ENCODE results near the gene TBX1. TPM values are rescaled to one million over a fixed set of nuclear protein-coding genes. Genes with fewer than 3 reads are reported as not detected.
"Not testable (repeated sequence)": the region's sequence is repeated elsewhere in the genome, so short reads cannot be mapped to it uniquely, and the experiment has no call there.

Gene TBX1
- total RNA-seq, 2 donors from 2014 or later = 7.5 to 8.1 TPM

DNA sequence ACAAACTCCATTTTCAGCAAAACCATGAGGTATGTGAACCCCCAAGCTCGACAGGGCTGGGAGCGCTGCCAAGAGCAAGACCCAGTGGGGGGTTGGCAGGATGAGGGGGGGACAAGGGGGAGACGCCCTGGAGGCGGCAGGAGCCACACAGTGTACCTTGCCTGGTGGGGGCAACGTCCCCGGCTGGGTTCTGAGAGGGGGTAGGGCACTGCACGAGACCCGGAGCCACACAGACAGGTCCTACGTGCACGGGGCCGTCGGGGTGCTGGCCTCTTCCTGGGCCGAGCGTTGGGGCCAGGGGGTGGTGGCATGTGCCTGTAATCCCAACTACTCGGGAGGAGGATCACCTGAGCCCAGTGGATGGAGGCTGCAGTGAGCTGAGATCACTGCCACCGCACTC lies 28.8 kb downstream of the TBX1 start:
- DNase-seq (ENCODE audit: low spot score) = no peak
- intact Hi-C loops (cut with DNase I) = no loop called here

- DNase-seq (ENCODE audit: low spot score) = no peak
- intact Hi-C loops (cut with DNase I) = no loop called here
Observed at GRCh38 chr22:19789828-19790227, 29.2 kb downstream of the TBX1 start.

DNA sequence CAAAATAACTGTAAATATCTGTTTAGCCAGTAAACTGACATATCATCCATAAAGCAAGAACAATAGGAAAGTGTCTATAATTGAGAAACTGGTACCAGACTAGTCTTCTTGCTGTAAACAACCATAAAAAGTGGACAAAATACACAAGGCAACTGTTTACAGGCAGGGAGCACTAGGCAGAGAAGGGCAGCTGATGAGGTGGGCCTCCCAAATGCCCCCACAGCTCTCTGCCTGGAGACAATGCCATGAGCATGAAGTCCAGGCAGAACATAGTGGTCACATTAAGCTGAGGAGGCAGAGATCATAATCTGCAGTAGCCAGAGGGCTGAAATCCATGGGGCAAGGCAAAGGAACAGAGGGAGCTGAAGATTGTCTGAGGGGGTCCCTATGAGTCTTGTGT lies 30.7 kb downstream of the TBX1 start:
- intact Hi-C loops (cut with DNase I) = no loop called here
- DNase-seq (ENCODE audit: low spot score) = no peak

- intact Hi-C loops (cut with DNase I) = no loop called here
- DNase-seq (ENCODE audit: low spot score) = no peak
Observed at GRCh38 chr22:19791894-19792293, 31.3 kb downstream of the TBX1 start.

DNA sequence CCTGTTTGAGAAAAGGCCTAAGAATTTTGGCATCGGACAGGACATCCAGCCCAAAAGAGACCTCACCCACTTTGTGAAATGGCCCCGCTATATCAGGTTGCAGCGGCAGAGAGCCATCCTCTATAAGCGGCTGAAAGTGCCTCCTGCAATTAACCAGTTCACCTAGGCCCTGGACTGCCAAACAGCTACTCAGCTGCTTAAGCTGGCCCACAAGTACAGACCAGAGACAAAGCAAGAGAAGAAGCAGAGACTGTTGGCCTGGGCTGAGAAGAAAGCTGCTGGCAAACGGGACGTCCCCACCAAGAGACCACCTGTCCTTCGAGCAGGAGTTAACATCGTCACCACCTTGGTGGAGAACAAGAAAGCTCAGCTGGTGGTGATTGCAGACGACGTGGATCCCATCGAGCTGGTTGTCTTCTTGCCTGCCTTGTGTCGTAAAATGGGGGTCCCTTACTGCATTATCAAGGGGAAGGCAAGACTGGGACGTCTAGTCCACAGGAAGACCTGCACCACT lies 31.9 kb downstream of the TBX1 start:
- DNase-seq (ENCODE audit: low spot score); intact Hi-C loops (cut with DNase I): not testable (repeated sequence)

- intact Hi-C loops (cut with DNase I) = no loop called here
- DNase-seq (ENCODE audit: low spot score) = no peak
Observed at GRCh38 chr22:19793161-19793560, 32.6 kb downstream of the TBX1 start.

DNA sequence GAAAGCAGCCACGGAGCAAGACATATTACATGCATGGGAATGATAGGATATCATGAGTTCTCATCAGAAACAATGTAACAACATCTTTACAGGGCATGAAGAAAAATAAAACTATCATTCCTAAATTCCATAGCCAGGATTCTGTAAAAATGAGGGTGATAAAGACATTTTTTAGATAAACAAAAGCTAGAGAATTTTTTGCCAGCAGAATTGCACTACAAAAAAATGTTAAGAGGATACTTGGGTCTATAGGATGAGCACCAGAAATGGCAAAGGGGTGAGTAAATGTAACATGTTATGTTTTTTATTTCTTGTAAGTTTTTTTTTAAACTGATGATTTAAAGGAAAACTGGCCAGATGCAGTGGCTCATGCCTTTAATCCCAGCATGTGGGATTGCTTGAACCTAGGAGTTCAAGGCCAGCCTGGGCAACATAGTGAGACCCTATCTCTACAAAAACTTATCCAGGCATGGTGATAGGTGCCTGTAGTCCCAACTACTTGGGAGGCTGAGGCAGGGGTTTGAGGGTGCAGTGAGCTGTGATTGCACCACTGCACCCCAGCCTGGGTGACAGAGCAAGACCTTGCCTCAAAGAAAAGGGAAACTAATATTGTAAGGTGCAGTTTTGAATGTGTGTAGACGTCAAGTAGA lies 33.2 kb downstream of the TBX1 start:
- intact Hi-C loops (cut with DNase I) = no loop called here
- DNase-seq (ENCODE audit: low spot score) = no peak

GRCh38 chr22:19795617-19796008 lies 35.0 kb downstream of the TBX1 start:
- no peak for DNase-seq (ENCODE audit: low spot score)
- intact Hi-C loops (cut with DNase I) = no loop called here

DNA sequence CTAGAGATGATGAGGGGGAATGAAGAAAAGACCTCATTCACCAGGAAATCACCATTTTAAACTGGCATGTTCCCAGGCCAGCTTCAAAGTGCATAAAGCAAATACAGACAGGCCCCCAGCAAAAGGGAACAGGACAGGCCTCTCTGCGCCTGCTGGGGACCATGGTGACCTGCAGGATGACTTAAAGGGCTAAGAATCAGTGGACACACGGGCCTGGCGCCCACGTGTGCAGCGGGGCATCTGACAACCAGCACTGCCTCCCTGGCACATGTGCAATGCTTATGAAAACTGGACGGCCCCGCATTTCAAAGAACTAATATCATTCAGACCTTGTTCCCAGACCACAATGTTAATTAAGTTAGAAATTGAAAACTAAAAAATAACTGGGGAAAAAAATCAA lies 35.6 kb downstream of the TBX1 start:
- no peak for DNase-seq (ENCODE audit: low spot score)
- intact Hi-C loops (cut with DNase I) = no loop called here

DNA sequence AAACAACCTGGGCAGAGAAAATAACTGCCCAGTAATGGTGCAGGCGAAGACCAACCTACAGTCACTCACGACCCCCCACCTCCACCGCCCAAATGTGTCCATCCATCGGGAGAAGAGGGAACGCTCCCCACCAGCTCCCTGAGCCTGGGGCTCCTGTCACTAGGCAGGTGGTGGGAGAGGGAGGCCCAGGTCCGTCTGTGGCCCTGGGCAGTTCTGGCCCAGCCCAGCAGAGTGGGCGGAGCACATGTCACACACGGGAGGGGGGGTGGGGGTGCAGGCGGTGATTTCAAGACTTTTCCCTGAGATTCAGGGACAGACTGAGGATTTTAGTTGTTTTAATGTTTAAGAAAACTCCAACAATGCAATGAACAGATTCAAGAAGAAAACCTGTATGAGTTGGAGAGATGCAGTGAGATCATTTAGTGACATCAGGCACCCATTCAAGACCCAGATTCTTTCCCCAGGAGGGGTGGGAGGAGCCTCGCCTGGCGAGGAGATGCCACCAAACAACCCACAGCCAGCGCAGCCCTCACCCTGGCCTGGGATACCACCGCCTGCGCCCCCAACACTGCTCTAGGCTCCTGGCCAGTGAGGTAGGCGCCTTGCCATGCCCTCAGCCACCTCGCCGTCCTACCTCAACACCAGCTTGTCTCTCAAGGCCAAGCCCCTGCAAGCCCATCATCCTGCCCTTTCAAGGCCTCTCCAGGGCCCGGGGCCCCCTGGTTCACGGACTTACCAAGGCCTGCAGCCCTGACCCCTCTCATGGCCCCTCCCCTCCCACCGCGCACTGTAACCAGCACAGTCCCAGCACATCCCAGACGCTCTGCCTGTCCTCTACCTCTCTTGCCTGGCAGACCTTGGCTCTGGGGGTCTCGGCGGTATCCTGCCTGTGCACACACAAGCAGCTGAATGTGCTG lies 36.8 kb downstream of the TBX1 start:
- no peak for DNase-seq (ENCODE audit: low spot score)
- intact Hi-C loops (cut with DNase I) = no loop called here

GRCh38 chr22:19798003-19798665 lies 37.6 kb downstream of the TBX1 start:
- intact Hi-C loops (cut with DNase I) = no loop called here
- no peak for DNase-seq (ENCODE audit: low spot score)

DNA sequence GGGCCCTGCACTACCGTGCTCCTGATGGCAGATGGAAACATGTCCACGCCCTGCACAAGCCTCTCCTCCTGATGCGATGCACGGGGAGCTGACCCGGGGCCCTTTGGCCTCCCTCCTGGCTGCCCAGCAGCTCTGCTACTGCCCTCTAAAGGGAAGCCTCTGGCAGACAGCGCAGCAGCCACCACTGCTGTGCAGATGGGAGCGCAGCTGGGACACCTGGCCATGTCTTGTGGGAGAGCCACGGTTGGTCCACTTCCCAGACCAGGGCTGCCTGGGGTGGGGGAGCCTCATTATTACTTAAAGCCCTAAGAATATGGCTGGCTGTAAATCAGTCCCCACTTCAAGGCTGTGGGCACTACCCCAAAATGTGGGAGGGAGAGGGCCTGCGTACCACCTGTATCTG lies 38.3 kb downstream of the TBX1 start:
- intact Hi-C loops (cut with DNase I) = no loop called here
- no peak for DNase-seq (ENCODE audit: low spot score)

DNA sequence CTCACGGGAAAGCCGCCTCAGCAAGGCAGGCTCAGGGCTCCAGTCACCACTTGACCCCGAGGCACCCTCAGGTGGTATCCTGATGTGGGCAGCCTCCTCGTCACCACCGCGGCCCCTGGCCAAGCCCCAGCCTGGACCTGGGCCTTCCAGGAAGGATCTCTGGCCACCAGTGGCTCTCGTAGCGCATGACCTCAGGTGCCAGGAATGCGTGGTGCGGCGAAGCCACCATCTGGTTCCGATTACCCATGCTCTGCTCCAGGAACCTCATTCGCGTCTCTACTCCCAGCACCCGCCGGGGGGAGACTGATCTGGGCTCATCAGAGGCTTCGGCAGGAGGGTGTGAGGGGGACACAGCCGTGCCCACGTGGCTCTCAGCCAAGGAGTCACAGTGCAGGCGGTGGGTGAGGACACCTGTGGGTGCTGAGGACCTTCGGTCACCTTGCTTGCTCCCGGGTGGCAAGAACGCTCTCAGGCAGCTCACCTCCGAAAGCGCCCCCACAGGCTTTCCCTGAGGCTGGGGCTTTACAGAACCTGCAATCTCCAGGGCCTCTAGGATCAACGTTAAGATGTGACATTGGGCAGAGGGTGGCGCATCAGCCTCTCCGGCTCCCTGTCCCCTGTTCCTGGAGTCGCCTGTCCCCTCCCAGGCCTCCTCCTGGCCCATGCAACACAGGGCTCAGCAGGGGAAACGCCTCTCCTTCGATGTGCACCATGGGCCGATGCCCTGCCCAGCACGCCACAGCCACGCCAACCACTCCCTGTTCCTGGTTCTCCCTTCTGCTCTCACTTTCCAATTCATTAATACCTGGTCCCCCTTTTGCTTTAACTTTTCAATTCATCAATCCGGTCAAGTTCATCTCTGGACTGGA lies 39.0 kb downstream of the TBX1 start:
- DNase-seq (ENCODE audit: low spot score) = peak; percentile 88
- intact Hi-C loops (cut with DNase I) = no loop called here

GRCh38 chr22:19800306-19800705 lies 39.7 kb downstream of the TBX1 start:
- DNase-seq (ENCODE audit: low spot score) = no peak
- intact Hi-C loops (cut with DNase I) = no loop called here

DNA sequence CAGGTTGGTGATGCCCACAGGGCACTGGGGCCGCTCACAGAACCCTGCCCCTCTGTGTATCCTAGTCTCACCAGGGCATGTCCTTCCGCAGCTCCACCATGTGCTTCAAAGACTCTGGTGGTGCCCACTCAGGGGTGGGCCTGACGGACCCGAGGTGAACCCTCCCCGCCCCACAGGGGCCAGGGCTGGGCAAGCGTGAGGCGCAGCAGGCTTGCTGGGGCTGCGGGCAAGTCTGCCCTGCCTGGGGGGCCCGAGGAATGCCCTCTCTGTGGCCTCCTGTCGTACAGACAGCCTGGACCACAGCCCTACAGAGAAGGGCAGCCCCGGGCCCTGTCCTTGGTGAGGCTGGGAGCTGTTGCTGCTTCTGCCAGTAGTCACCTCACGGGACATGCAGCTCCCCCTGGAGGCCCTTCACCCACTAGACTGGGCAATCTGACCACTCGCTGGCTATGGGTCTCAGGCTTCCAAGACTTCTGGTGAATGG lies 40.2 kb downstream of the TBX1 start:
- no peak for DNase-seq (ENCODE audit: low spot score)

DNA sequence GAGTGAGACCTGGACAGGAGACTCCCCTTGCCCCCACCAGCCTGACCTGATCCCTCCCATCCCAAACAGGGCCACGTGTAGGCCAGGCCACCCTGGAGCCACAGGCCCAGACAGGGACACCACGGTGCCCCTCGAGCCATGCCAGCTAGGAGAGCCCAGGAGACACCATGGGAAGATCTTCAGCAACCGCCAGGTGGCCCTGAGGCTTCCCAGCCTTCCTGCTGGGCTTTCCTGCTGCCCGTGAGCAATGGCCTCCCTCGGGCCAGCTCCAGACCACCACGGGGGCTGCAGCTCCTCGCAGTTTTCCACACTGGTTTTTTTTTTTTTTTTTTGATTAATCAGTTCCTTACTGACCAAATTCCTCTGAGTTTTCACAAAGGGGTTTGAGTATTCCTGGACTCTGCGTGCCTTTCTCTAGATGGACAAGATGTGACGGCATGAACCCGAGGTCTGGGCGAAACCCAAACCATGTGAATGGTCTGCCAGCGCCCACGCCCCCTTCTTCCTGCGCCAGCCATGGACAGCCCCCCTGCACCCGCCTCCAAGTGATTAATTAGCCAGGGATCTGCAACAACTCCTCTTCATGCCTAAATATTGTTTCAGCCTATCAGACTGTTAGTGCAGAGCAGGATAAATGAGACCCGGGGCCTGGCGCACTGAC lies 40.9 kb downstream of the TBX1 start:
- DNase-seq (ENCODE audit: low spot score) = peak; percentile 56
- intact Hi-C loops (cut with DNase I) = no loop called here

More for the DNA sequence above, 40.2 kb downstream of the TBX1 start:
- intact Hi-C loops (cut with DNase I) = no loop called here

DNA sequence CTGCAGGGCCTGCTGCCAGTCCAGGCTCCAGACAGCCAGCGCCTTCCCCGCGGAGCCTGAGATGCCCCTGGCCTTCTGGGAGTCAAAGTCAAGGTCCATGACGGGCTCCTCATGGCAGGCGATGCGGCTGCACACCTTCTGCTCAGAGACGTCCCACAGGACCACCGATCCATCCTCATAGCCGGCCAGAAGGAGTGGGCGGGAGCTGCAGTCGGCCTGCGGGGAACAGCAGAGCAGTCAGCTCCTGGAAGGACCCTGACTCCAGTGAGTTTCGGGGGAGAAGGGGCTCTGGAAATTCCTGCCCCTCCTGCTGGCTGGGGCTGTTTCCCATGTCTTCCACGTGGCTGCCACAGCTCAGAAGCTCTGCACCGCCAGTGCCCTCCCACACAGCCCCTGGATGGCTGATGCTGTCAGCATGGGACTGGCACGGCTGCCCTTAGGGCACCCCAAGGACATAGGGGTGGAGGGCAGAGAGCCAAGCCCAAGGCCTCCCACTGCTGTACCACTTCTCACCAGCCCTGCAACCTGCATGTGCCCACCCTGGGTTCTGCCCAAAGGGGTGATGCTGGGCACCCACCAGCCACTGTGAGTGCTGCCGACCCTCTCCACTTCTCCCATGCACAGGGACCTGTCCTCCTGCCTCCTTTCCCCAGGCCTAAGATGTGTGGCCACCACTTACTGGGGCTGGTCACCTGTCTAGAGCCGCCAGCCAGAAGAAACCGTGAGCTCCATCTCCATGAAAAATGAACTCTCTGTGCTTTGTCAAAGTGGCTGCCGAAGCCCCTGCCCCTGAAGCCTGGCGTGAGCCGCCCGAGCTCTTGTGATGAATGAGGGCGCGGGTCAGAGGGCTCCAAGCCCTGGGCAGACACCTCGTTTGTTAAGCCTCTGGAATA lies 41.7 kb downstream of the TBX1 start:
- peak; percentile 75 for DNase-seq (ENCODE audit: low spot score)
- intact Hi-C loops (cut with DNase I) = no loop called here

All from posterior vena cava (tissue), 2 donors.